COLO829 (cell line): ENCODE results near the gene SPAG5.

ENCODE experiments used
- DNase-seq: peaks from one replicate; pipeline ENCODE4 v3.0.0; 2012; ENCODE audit warnings: low spot score

SPAG5 gene

GRCh38 chr17:28573521-28573920, 25.3 kb downstream of the SPAG5 start:
- no peak for DNase-seq

- no peak for DNase-seq
Measured at GRCh38 chr17:28573040-28573380, 25.8 kb downstream of the SPAG5 start.

- no peak for DNase-seq
Measured at GRCh38 chr17:28572259-28573039, 26.4 kb downstream of the SPAG5 start.

GRCh38 chr17:28571361-28572122, 27.3 kb downstream of the SPAG5 start, which contains the start of gene PIGS:
TSS of gene PIGS (minus strand) at chr17:28571524. CDS start at chr17:28571496, 28 bp downstream.
- DNase-seq: peak; percentile 95

- no peak for DNase-seq
Measured at GRCh38 chr17:28570716-28571360, 28.0 kb downstream of the SPAG5 start.

- DNase-seq: no peak
Measured at GRCh38 chr17:28569446-28569845, 29.4 kb downstream of the SPAG5 start.

- no peak for DNase-seq
Measured at GRCh38 chr17:28567604-28568003, 31.2 kb downstream of the SPAG5 start.

- DNase-seq: no peak
Measured at GRCh38 chr17:28563475-28563874, 35.4 kb downstream of the SPAG5 start.

- DNase-seq: no peak
Measured at GRCh38 chr17:28555022-28555421, 43.8 kb downstream of the SPAG5 start.

- no peak for DNase-seq
Measured at GRCh38 chr17:28554565-28554964, 44.3 kb downstream of the SPAG5 start.

- no peak for DNase-seq
Measured at GRCh38 chr17:28553000-28553505, 45.8 kb downstream of the SPAG5 start.

- peak; percentile 77 for DNase-seq
Measured at GRCh38 chr17:28552176-28552999, 46.4 kb downstream of the SPAG5 start, which contains the start of gene UNC119. TSS of gene UNC119 (minus strand) at chr17:28552624. CDS start at chr17:28552557, 67 bp downstream.

GRCh38 chr17:28551421-28552175, 47.2 kb downstream of the SPAG5 start:
- DNase-seq: peak; percentile 34

GRCh38 chr17:28550858-28551257, 48.0 kb downstream of the SPAG5 start:
- DNase-seq: no peak

- no peak for DNase-seq
Measured at GRCh38 chr17:28549236-28550132, 49.3 kb downstream of the SPAG5 start.

- no peak for DNase-seq
Measured at GRCh38 chr17:28548417-28549130, 50.3 kb downstream of the SPAG5 start.

GRCh38 chr17:28547623-28548416, 51.0 kb downstream of the SPAG5 start:
- peak; percentile 69 for DNase-seq

GRCh38 chr17:28547096-28547622, 51.7 kb downstream of the SPAG5 start:
- no peak for DNase-seq
